ENCODE measurements around the gene NACC2.
"Not testable (repeated sequence)": the region's sequence is repeated elsewhere in the genome, so short reads cannot be mapped to it uniquely, and the experiment has no call there.

The NACC2 gene

DNA sequence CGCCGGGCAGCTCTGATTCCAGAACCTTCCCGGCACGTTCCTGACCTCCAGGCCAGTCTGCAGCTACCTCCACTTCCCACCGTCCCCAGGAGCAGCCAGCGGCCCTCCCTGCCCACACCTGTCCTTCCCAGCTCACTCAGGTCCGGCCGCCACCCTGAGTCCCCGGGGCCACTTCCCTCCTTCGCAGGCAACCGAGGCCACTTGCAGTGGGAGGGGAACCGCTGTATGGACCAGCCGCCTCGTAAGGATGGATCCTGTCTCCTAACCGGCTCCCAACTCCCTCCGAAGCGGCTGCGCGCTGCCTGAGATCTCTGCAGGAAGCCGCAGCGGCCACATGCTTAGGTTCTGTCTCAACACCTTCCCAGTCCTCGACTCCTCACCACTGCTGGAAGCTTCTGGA is 16.1 kb upstream of the NACC2 start:
- peak in 1 of 56 donors; percentile 25 for DNase-seq

DNA sequence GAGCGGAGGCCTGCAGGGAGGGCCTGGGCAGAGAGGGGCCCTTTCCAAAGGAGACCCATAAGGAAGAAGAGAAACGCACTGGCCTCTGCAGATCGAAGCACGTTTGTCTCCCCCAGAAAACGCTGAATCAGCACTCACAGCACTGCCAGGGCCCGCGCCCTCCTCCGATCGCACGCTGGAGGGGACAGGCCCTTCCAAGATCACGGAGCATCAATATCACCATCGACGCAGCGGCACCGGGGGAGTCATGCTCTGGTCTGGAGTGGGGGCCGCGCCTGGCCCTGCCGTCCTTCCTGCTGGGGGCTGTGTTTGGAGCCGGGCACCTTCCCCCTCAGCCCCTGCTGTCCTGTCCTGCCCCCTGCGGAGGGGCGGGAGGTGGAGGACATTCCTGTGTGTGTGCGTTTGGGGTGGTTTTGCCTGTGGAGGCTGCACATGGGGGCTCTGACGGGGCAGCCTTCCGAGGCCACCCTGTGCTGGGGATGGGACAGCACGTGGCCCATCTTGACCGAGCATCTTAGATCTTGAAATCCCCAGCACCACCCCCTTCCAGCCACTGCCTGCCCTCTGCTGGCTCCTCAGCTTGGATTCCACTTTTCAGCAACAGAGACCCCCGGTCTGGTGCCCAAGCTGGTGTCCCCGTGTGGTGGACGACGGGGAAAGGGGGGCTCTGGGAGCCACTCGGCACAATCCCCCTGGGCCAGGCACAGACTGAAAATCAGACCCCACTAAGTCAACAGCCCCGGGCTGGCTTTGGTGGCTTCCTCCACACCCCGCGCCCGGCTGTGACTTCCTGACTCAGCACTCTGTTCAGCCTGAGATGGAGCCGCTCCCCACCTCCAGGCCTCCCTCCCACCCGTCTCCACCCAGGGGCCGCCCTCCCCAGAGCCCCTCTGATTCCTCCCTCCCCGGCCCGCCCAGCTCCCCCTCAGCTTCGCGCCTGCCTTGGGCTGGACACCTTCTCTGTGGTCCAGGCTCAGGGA is 15.3 kb upstream of the NACC2 start:
- peak in 2 of 56 donors; percentile 33 to 35 for DNase-seq

DNA sequence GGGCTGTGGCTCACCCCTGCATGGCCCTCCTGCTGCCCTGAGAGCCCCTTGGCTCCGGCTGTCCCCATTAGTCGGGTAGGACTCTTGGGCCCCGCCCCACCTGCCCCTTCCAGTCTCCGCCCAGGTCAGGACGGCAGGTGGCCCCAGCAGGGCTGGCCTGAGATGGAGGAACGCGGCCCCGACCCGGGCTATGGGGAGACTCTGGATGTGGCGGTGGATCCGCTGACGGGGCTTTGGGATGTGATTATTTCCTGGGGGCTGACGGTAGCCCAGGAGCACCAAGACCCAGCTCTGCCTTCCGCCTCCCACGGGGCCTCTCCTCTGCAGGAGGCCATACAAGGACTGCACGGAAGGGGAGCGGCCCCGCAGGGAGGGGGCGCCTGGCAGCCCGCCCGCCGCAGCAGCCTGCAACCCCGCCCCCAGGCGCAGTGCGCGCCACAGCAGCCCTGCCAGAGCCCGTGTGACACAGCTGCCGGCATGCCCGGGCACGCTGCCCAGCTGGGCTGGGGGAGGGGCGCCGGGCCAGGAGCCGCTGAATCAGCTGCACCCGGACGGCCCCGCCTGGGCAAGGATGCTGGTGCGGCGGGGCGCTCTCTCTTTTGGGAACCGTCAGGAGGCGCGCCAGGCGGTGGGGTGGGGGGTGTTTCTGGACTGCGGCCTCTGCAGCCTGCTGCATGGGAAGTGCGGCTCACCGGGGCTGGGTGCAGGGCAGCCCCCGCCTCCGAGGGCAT is 14.4 kb upstream of the NACC2 start:
- peak; percentile 34 to 97 (median 88) for DNase-seq

DNA sequence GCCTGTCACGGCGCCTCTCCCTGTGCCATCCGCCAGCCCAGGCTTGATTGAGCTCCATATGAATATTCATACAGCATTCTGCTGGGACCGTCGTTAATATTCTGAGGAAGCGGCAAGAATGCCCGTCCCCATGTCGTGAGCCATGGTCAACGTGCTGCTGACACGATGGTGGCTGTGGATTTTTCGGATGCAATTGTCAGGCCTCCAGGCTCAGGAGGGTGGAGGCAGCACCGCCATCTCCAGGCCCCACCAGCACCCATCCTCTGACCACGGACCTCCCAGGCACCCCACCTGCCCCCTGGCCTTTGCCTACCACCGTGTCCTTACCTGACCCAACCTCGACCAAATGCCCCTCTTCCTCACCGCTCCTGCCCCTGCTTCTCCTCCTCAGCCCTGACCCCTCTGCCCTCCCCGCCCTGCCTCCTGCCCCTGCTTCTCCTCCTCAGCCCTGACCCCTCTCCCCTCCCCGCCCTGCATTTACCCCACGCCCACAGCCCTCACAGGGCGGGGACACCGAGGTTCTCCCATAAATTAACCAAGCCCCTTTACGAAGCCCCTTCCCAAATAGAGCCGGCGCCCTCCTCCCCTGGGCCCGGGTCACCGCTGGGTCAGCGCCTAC is 13.7 kb upstream of the NACC2 start:
- DNase-seq = no peak

DNA sequence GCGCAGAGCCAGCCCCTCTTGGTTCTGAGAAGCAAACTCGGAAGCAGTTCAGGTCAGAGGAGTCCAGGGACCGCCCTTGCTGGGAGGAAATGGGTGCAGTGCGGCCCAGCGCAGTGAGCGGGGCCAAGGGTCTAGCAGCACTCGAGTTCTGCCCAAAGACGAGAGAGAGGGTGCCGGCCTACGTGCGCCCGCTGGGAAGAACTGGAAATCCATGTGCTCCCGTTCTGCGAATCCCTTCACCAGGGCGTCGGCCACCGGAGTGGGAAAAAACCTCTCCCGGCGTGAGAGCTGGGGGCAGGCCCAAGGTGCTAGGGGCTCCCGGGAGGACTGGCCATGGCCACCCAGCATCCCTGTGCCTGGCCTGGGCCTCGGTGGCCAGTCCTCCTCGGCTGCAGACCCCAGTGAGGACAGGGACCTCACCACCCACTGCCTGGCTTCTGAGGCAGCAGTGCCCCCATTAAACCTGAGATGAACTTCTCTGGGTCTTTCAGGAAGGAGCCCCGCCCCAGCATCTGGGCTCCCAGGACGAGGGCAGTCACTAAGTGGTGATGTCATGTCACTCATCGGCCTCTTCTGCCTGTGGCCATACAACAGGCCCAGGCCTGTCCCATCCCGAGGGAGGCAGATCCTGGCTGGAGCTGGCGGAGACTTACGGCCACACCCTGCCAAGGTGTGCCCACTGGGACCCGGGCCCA is 13.0 kb upstream of the NACC2 start:
- DNase-seq = no peak

DNA sequence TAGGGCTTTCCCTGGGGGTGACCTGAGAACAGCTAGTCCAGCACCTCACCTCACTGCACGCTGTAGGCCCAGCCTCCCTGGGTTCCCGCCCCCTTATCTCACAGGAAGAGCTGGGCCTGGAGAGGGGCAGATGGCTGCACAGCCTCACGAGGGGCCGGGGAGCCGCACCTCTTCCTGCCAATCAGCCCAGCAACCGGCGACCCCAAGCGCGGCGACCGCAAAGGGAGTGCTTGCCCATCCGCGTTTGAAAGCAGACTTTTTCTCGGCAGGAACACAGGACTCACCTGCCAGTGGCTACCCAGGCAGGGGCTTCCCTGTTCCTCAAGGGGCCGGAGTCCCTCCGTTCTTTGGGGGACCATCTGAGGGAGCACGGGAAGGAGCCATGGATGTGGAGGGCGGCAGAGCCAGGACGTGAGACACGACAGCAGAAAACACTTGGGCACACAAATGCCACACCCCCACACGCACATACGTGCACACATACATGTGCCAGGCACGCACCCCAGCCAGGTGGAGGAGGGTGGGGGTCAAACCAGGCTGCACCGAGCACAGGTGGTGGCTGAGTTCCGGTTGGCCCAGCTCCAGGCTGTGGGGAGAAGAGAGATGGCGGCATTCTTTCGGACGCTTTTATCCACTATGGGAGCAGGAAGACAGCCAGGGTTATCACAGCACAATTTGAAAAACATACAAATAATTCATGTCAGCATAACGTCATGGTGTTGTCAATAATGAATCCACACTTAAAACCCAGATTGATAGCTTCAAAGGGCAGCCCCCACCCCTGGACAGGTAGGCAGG is 12.3 kb upstream of the NACC2 start:
- DNase-seq = no peak

DNA sequence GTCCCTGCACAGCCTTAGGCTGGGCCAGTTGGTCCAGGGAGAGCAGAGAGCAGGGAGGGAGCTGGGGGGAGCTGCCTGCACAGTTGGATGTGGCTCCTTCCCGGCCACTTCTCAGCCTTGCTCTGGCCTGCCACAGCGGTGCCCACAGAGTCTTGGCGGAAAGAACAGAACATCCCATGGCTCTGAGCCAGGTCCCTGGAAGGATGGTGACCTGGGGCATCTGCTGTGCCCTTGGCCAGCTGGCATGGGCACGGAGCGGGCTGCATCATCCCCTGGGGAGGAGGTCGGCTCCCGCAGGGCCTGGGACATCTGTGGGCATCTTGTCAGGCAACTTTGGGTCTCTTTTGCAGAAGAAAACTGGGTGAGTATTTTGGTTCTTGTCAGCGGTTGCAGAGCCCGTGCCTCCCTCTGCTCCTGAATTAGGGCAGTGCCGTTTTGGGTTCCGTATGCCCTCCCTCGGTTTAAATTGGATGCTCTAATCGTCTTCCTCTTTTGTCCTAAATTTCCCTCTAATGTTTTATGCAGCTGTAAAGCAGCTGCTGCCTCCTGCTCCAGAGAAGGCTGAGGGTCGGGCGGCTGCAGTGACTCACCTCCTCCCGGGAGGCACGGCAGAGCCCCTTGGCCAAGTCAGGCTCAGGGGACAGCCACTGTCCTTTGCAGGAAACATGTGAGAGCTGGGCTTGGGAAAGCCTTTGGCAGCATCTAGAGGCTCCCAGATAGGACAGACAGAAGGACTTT is 10.5 kb upstream of the NACC2 start:
- peak in 2 of 56 donors; percentile 28 to 48 for DNase-seq

DNA sequence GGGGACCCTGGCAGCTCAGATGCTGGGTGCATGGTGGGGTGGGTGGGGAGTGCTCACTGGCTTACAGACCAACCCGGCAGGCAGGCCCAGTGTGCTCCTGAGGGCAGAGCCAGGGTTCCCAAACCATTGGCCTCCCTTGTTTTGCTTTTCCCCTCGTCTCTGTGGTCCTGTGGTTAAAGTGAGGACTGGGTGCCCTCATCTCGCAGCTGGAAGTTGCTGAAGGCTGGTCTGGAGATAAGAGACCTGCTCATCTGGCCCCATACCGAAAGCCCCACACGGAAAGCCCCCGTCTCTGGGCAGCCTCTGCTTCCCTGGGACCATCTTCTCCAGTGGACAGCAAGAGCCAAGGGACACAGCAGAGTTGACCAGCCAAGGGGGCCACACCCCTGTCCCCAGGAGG is 9.8 kb upstream of the NACC2 start:
- no peak for DNase-seq

DNA sequence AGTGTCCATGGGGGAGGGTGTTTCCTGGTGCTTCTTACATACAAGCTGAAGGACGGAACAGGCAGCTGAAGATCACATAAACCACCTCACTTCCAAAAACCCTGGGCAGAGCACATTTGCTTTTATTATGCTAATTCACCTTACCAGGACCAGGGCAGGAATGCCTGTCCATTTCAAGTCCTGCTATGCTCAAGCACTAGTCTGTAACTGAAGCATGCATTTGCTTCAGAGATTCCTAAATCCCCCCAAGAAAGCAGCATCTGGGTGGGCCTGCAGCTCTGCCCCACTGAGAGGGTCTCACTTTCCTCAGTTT is 9.4 kb upstream of the NACC2 start:
- DNase-seq = no peak

DNA sequence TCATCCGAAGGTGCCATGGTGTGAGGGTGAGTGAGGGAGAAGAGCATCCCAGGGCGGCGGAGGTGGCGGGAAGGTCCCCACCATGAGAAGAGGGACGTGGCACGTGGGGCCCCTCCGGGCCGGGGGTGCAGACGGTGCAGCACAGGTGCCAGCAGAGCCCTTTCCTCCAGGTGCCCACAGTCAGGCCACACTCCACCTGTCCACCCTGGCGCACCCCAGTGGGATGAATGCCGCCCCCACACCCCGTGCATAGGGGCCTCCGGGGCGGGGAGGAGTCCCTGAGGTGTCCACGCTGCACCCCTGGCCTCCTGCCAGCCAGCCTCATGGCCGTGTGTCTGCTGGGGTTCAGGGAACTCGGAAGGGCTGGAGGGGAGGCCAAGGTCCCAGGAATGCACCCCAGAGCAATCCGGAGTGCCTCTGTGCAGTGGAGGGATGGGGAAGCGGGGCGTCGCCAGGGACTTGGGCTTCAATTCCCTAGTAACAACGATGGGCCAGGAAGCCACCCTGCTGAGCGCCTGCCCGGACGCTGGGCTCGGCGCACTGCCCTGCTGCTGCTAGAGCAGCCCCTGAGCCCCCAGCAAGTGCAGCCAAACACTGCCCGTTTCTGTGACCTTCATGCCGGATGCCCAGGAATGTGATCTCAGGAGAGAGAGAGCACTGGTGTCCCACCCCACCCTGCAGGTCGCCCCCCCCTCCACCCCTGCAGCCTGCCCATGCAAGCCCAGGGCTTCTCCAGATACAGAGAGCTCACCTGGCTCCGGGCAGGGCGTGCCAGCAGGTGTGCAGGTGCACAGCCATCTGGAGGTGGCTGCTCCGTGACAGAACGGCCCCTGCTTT is 8.8 kb upstream of the NACC2 start:
- DNase-seq = no peak

DNA sequence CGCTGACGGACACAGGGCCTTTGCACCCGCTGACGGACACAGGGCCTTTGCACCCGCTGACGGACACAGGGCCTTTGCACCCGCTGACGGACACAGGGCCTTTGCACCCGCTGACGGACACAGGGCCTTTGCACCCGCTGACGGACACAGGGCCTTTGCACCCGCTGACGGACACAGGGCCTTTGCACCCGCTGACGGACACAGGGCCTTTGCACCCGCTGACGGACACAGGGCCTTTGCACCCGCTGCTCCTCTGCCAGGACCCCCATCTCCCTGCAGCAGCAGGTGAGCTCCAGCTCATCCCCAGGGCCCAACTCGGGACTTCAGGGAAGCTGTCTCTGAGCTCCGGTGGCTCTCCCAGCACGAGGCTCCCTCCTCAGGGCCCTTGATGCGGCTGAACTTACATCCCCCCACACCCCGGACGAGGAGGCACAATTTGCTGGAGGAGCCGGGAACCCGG is 6.6 kb upstream of the NACC2 start:
- not testable (repeated sequence) for DNase-seq

DNA sequence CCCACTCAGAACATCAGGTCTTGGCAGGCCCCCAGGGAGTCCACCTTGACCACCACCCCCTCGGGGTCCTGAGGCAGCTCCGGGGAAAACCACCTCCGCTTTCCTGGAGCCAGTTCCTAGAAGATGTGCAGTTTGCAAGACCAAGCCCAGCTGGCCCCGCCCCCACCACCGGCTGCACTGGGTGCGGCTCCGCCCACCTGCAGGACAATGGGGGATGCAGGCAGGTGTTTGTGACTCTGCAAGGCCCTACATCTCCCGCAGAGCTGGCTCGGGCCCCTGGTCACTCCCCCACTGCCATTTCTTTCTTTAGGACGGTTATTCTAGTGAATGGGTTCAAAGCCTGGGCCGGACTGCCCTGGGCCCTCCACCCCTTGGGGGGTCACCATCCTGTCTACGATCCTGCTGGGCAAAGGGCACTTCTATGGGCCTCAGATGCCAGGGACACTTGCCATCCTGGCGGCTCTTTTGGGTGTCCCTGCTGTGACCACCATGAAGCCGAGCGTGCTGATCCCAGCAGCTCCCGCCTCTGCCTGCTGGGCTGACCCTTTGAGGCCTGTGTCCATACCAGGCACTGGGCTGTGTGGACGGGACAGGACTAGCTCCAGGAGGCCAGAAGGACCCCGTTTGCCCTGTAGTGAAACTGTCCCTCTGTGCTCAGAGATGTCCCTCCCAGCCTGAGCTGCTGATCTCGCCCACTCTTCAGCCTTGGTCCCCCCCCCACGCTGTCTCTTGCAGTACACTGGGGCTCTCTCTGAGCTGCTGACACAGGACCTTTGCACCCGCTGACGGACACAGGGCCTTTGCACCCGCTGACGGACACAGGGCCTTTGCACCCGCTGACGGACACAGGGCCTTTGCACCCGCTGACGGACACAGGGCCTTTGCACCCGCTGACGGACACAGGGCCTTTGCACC is 5.9 kb upstream of the NACC2 start:
- DNase-seq = no peak

DNA sequence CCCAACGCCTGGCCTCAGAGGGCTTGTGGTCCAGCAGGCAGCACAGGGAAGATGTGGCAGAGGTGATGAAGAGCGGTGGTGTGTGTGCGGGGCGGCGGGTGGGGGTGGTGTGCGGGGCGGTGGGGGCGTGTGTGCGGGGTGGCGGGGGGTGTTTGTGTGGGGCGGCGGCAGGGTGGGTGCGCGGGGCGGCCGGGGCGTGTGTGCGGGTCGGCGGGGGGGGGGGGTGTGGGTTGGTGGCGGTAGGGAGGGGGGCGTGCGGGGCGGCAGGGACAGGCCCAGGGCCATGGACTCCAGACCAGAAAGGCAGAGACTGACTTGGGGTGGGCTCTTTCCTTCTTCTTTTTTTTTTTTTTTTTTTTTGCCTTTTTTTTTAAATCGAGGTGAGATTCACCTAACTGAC is 4.5 kb upstream of the NACC2 start:
- no peak for DNase-seq

DNA sequence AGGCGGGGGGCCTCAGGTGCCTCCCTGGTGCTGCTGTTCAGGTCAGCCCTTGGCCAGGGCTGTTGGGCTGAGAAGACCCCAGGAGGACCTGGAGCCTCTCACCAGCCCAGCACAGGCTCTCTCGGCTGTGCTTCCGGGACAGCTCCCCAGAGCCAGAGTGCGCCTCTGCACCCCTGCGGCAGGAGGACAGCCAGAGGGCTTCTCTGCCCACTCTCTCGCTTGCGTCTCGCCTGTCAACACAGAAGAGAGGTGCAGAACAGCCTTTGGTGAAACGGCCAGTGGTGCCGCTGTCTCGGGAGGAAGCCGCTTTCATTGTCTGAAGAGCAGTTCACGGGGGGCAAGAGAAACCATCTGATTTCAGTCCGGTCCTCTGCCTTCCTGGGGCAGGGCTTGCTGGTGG is 3.8 kb upstream of the NACC2 start:
- DNase-seq = no peak

DNA sequence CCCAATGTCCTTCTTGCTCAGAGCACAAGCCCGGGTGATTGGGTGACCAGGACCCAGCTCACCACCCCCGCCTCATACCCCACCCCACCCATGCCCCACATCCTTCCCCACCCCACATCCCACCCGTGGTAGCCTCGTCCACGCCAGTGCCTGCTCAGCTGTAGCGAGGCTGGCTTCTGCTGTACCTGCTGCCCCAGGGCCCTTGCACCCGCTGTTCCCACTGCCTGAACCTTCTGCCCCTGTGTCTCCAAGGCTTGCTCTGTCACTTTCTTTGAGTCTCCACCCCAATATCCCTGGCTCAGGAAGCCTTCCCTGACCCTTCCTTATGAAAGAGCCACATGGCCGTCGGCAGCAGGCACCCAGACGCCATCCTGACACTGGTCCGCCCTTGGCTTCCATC is 3.1 kb upstream of the NACC2 start:
- no peak for DNase-seq

DNA sequence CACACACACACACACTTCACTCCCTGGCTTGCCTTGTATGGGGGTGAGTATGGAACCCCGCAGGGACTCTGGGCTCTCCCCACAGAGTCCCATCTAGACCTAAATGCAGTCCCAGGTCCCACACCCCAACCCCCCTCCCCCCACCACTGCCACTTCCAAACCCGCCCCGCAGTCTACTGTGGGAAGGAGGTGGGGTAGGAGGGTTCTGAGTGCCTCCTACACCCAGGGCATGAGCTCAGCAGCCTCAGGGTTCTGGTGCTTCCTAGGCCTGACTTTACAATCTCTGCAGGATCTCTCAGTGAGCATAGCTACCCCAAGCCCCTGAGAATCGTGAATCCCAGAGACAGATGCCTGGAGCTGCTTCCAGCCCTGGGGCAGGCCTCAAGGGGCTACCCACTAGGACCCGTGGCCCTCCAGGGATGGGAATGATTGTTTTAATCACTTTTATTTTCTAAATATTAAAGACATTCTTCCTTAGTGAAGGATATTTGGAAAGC is 1.5 kb upstream of the NACC2 start:
- DNase-seq = no peak

Data from amygdala (tissue), 56 donors.